GM19397 (cell line): ENCODE results near the gene MCFD2.
"Not testable (repeated sequence)": the region's sequence is repeated elsewhere in the genome, so short reads cannot be mapped to it uniquely, and the experiment has no call there.

Experiments used
- ATAC-seq: cut with Tn5 transposase; IDR thresholded peaks from one replicate; pipeline ENCODE4 v1.9.1; 2021; ENCODE audit warnings: mild to moderate bottlenecking, moderate library complexity; ENCODE audit not compliant: unreplicated experiment

Gene MCFD2

GRCh38 chr2:46875962-46876689 is 39.5 kb downstream of the MCFD2 start:
- not testable (repeated sequence) for ATAC-seq

- ATAC-seq = no peak
These were observed 40.2 kb downstream of the MCFD2 start for GRCh38 chr2:46875226-46875899.

- ATAC-seq = no peak
These were observed 41.2 kb downstream of the MCFD2 start for GRCh38 chr2:46874236-46874929.

- no peak for ATAC-seq
These were observed 42.0 kb downstream of the MCFD2 start for GRCh38 chr2:46873604-46874068.

GRCh38 chr2:46872902-46873603 is 42.6 kb downstream of the MCFD2 start:
- ATAC-seq = no peak

GRCh38 chr2:46871976-46872381 is 43.6 kb downstream of the MCFD2 start:
- no peak for ATAC-seq

- ATAC-seq = no peak
These were observed 45.4 kb downstream of the MCFD2 start for GRCh38 chr2:46870051-46870839.

- no peak for ATAC-seq
These were observed 46.0 kb downstream of the MCFD2 start for GRCh38 chr2:46869621-46870020.

- no peak for ATAC-seq
These were observed 48.8 kb downstream of the MCFD2 start for GRCh38 chr2:46866770-46867246.

GRCh38 chr2:46865181-46865970 is 50.2 kb downstream of the MCFD2 start:
- no peak for ATAC-seq

GRCh38 chr2:46863882-46864281 is 51.7 kb downstream of the MCFD2 start:
- no peak for ATAC-seq

GRCh38 chr2:46862514-46862913 is 53.1 kb downstream of the MCFD2 start:
- no peak for ATAC-seq

- ATAC-seq = no peak
These were observed 53.7 kb downstream of the MCFD2 start for GRCh38 chr2:46861916-46862315.

GRCh38 chr2:46859482-46859881 is 56.1 kb downstream of the MCFD2 start:
- no peak for ATAC-seq

- no peak for ATAC-seq
These were observed 56.9 kb downstream of the MCFD2 start for GRCh38 chr2:46858702-46859090.

GRCh38 chr2:46857871-46858701 is 57.5 kb downstream of the MCFD2 start:
- no peak for ATAC-seq

GRCh38 chr2:46856336-46856735 is 59.3 kb downstream of the MCFD2 start:
- ATAC-seq = no peak

- ATAC-seq = no peak
These were observed 59.8 kb downstream of the MCFD2 start for GRCh38 chr2:46855805-46856204.

GRCh38 chr2:46854260-46854659 is 61.3 kb downstream of the MCFD2 start:
- ATAC-seq = no peak
